Activated gamma-delta T cell treated with Interleukin-2 at 50 U/mL for 16 hours (primary cell): ENCODE data around the gene SPOCD1.

Experiments
- DNase-seq: peaks from one replicate; pipeline ENCODE4 v3.0.0-alpha.2; 2020

SPOCD1 gene

DNA sequence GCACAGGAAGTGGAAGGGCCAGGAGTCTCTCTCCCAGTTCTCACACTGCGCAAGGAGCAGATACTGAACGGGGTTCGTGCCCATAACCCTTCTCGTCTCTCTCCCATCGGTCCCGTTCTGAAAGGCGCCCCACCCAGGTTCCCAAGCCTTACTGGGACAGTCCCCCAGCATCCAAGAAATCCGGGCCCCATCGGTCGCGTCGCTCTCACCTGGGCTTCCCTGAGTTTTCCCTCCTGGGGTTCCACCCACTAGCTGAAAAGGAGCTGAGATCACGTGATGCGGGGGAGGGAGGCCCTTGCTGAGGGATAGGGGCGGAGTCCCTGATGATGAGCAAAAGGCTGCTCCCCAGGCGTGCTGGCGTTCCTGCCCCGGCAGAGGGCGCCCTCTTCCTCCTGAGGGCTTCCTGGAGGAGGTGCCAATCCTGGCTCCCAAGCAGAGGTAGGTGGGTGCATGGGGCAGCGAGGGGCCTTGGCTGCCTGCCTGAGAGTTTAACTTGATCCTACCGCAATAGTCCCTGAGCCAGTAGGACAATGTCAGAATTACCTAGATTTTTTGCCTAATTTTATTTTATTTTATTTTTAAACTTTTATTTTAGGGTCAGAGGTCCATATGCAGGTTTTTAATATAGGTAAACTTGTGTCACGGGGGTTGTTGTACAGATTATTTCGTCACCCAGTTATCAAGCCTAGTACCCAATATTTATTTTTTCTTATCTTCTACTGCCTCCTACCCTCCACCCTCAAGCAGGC lies at the start of gene SPOCD1:
Gene SPOCD1 (minus strand): TSS at position 271 of the 749 bp plus-strand sequence. CDS start 689 bp downstream, outside the sequence.
- peak; percentile 83 for DNase-seq

DNA sequence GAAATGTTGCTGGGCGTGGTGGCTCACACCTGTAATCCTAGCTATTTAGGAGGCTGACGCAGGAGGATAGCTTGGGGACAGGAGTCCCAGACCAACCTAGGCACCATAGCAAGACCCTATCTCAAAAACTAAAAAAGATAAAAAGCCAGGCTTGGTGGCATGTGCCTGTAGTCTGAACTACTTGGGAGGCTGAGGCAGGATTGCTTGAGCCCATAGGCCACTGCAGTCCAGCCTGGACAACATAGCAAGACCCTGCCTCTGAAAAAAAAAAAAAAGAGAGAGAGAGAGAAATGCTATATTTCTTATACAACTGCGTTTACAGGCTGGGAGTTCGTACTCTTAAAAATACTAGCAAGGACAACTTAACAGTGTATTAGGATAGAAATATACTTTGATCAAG lies 46.2 kb upstream of the SPOCD1 start:
- DNase-seq = no peak

DNA sequence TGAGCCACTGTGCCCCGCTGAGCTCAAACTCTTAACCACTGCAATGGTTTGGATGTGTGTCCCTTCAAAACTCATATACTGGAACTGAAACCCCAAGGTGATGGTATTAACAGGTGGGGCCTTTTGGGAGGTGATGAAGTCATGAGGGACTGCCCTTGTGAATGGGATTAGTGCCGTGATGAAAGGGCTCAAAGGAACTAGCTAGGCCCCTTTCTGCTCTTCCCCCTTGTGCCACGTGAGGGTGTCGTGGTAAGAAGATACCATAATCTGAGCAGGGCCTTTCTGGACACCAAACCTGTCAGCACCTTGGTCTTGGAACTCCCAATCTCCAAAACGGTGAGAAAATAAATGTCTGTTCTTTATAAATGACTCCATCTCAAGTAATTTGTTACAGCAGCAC lies 45.5 kb upstream of the SPOCD1 start:
- DNase-seq = no peak

DNA sequence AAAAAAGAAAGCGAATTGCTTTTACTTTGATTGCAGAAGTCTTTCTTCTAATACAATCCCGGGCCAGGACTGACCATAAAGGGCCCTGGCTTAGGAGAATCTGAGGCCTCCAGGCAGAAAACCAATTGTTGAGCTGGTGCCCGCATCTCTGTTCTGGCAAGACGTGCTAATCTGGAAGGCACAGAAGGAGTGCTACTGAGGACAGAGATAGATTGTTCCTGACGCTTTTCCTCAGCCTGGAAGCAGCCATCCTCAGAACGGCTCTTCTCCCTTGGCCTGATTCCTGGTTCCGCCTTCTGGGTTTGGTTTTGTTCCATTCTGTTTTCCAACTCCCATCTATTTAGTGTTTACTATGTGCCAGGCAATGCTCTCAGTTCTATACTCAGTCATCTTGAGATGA lies 44.8 kb upstream of the SPOCD1 start:
- no peak for DNase-seq

DNA sequence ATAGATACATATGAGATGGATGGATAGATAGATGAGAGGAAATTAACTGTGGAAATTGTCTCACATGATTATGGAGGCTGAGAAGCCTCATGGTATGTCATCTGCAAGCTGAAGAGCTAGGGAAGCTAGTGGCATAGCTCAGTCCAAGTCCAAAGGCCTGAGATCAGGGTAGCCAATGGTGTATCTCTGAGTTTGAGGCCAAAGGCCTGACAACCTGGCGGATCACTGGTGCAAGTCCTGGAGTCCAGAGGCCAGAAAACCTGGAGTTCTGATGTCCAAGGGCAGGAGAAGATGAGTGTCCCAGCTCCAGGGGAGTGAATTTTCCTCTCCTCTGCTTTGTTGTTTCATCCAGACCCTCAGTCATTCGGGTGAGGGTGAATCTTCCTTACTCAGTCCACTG lies 43.9 kb upstream of the SPOCD1 start:
- no peak for DNase-seq

DNA sequence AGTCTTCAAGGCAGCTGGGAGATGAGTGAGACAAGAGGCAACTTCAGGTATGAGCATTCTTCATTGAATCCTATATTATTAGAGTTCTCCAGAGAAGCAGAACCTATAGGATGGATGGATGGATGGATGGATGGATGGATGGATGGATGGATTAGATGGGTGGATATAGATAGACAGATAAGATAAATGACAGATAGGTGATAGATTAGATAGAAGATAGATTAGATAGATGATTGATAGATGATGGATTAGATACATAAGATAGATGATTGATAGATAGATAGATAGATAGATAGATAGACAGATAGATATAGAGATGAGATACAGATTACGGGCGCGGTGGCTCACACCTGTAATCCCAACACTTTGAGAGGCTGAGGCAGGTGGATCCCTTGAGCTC lies 43.2 kb upstream of the SPOCD1 start:
- DNase-seq = no peak

DNA sequence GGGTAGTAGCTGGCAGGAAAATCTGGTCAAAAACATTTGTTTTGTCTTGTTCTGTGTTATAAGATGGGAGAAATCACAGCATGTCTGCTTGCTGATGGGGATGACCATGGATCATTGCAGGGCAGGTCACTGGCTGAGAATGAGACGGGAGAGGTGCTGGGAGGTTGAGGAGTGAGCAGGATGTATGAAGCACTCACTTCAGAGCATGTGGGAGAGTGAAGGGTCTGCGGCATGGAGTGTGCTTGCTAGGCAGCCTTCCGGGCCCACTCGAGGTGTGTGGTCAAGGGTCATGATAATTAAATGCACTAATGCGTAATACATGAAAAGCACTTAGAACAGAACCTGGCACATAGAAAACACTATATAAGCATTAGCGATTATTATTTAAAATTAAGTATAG lies 42.0 kb upstream of the SPOCD1 start:
- DNase-seq = no peak

DNA sequence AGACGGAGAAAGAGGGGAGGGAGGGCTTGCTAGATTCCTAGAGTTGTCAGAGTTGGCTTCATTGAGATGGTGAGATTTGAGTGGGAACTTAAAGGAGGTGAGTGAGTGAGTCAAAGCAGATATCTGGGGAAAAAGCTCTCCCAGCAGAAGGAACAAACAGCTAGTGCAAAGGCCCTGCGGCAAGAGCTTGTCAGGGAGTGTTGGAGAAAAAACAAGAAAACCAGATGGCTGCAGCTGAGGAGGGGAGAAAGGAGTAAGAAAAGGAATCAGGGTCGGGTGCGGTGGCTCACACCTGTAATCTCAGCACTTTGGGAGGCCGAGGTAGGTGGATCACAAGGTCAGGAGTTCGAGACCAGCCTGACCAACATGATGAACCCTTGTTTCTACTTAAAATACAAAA lies 40.3 kb upstream of the SPOCD1 start:
- no peak for DNase-seq

DNA sequence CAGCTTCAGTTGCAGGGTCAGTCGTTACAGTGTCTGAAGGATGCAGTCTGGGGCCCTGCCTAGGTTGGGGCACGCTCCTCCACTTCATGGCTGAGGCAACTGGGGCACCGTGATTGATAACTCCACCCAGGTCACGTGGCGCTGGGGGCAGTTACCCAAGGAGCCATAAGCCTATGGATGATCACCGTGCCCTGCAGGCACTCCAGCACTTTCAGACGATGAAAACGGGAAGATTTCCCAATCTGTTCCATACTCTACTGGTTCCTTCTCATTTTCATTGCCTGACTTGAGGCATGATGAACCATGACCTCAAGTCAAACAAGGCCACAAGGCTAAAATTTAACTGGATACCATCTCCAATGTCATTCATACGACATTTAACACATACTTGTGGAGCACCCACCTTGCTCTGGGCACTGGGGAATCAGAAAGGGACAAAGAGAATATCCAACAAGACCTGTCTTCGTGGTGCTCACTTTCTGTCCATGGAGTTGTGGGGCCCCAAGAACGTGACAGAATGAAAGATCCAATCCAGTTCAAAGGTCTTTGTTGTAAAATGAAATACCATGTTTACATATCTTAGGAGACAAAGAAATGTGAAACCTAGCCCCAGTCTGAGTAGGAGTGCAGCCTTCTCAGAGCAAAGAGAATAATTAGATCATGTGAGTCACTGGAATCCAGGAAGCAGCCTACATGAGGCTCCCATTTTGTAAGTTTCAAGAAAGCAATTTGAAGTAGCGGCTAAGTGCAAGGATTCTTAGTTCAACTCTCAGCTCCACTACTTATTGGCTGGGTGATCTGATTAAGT lies 39.4 kb upstream of the SPOCD1 start:
- no peak for DNase-seq

DNA sequence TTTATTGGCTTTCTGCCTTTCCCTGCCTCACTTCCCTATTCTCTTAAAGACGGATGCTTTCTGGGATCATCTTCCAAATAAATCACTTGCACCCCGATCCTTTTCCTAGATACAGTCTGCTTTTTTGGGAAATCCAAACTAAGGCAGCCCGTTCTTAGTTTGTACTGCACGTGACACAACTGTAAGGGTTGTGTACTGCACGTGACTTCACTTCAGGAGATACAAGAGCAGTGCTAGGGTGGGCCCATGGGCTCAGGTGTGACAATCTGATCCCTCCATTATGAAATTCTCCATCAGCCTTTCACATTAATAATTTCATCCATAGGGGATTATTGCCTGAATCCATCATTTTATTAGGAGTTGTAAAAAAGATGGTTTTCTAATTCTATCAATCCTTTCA lies 33.8 kb upstream of the SPOCD1 start:
- DNase-seq = no peak

DNA sequence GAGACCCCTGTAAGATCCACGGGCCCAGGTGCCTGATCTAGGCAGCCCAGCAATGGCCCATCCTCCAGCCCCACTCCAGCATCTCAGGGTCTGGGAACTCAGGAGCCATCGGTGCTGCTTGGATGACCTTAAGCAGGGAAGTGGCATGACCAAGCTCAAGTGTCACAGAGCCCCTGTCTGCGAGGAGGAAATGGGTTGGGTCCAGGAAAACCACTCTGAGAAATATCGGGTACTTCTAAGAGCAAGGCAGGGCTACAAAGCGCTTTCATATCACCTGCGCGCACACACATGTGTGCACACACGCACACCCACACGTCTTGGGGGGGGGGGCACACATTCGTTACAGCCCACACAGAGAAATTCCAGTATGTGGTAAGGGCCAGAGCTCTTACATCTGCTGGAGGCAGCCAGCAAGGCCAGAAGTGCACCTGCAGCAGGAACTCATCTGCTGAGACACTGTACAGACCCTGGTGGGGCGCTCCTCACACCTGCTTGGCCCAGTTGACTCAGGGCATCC lies 32.6 kb upstream of the SPOCD1 start:
- peak; percentile 53 for DNase-seq

DNA sequence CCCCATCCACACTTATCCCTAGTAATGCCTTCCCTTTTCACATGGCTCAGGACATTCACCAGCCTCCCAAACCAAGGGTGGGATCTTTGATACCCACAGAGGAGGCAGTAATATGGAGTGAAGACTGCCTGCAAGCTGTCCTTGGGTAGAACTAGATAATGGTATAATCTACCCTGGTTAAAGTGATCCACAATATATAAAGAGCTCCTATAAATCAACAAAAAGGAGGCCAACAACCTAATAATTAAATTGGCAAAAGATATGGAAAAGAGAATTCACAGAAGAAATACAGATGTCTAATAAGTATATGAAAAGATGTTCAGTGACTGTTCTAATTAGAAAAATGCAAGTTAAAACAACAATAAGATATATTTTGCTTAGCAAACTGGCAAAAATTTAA lies 30.7 kb upstream of the SPOCD1 start:
- DNase-seq = no peak

DNA sequence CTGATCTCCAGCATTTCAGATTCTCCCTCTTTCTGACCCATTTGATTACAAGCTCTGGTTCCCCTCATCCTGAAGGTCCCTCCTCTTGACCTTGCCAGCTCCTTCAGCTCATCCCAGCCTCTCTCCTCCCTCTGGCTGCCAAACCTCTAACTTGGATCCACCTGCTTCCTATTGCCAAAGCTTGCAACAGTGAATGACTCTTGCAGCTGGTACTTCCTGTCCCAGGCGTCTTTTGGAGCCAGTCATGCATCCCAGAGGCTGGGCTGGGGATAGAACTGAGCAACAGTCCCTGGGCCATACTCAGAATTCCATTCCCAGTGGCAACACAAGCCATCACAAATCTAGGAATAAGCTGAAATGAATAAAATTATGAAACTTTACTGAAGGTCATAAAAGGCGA lies 27.7 kb upstream of the SPOCD1 start:
- DNase-seq = no peak

DNA sequence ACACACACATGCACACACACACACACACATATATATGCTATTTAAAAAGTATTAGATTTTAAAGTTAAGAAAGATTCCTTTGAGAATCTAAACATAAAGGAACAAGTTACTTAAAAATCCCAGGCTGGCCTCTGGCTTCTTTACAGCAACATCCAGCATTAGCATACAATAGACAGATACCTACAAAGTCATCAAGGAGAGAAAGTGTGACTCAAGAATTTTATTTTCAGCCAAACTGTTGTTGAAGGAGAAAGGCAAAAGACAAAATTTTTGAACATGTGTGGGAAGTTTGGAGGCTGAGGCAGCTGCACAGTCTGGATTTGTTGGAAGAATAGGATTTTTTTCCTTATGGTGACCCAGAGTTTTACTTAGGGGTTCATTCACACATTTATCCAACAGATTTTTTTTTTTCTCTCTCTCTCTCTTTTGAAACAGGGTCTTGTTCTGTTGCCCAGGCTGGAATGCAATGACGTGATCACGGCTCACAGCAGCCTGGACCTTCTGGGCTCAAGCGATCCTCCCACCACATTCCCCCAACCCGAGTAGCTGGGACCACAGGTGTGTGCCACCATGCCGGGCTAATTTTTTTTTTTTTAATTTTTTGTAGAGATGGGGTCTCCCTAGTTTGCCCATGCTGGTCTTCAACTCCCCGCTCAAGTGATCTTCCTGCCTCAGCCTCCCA lies 24.0 kb upstream of the SPOCD1 start:
- DNase-seq = no peak

DNA sequence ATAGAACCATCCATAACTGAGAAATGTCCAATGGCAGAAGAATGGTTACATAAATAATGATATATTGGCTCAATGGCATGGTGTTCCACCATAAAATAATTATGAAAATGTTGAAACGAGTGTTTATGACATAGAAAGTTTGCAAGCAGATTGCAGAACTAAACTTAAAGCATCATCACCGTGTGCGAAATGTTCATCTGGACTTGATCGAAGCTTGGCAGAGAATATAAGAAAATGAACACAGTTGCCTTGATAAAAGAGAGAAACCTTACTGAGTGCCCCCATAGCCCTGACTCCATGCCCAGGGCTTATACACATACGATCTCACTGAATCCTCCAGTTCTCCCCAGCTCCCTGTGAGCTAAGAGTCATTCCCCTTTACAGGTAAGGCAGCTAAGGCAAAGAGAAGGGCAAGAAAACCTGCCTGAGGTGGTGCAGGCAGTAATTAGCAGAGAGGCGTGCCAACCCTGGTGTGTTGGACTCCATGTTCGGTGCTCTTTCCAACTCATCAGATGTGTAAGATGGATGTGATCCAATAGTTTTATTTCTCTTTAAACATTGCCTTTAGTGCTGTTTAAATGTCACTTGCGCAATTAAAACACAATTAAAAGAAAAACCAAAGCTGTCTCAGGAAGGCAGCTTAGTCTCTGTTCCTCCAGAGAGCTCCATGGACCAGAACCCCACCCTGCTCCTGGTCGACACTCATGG lies 21.8 kb upstream of the SPOCD1 start:
- DNase-seq = no peak

DNA sequence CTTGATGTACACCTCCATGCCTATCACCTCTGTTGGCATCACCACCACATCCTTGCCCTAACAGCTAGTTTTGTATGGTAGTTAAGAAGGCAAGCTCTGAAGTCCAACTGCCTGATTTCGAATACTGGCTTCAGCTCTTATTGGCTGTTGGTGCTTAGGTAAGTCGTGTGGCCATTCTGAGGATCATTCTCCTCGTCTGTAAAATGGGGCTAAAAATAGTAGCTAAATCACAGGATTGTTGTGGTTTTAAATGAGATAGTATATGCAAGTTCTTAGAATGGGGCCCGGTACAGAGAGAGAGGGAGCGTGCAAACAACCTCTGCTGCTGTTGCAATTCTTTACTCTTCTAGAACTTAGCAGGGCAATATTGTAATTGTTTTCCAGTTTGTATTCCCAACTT lies 20.8 kb upstream of the SPOCD1 start:
- DNase-seq = no peak

DNA sequence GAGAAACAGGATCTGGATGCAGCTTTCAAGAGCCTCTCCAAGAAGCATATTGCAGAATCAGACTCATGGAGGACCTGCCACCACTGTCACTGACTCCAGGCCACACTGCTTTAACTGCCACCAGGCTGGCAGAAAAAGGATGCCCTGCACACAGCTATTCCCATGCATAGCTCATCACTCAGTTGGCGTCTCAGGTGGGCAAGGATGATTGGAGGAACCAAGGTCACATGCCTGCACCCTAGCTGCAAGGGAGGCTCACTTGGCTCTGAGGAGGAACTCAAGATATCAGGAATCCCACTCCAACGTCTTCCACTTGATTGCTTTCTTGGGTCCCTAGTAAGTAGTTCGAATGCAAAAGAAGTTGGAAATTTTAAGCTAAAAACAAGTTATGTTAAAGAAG lies 19.6 kb upstream of the SPOCD1 start:
- DNase-seq = no peak

DNA sequence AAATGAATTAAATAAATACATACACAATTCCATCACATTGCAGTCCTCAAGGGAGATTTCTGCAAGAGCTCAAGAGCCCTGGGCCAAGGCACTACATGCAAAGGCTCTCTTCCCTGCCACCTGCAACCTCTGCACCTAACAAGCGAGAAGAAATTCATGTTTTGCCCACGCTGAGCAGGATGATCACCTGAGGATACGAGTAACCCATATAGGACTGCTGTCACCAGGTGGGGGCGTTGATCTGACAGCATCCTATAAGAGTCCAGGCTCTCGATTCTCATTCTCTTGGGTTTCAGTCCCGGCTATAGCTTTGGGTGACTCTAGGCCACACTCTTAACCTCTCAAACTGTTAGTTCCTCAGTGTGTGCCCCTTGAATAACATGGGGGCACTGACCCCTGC lies 18.7 kb upstream of the SPOCD1 start:
- DNase-seq = no peak

DNA sequence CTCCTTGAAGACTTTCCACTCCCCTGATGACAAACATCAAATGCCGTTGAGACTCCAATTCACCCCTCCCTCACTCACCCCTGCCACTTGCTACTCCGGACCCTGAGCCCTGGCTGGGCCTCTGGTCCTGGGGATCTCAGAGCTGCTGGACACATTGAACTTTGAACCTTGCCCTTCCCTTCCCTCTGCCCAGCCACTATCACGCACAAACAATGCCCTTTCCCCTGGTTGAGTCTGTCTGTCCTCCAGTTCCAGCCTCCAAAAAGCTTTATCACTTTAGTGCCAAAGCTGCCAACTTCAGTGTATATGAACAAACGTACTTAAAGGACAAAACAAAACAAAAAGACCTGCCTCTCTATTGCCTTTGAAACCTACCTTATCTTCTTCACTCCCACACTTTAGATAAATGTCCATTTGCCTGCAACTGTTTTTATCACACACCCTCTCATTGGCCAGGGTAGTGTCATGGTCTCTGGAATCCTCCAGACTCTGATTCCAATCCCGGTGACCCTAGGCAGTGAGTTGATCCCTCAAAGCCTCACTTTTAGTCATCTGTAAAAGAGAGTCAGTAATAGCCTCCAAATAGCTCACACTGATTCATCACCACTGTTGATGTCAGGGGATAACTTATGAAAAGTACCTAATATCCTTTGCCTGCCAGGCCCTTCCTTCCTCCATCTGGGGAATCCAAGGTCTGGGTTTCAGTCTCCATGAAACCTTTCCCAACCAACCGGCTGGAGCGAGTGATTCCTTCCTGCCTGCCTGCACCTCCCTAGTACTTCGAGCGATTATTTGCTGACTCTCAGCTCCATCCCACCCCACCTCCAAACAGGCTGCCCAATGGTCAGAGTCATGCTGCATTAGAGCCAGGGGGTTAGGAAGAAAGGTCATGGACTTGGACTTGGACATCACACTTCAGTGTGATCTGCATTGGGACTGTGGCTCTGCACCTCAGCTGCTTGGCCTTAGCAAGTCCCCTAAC lies 15.9 kb upstream of the SPOCD1 start:
- no peak for DNase-seq

DNA sequence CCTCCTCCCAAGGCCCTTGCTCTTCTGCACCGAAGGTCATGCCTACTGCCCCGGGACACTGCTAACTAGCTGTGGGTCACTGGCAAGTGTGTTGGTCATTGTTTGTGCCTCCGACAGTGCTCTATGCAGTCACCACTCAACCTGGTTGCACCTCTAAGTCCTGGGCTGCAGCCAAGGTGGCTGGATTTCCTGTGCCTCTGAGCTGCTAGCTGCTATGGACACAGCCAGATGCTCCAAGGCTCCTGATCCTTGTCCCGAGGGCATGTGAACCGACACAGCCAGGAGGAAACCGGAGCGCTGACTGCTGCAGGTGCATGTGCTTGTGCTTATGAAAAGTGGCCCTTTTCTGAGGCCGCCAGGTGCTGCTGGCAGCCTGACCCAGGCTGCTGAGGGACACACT lies 14.7 kb upstream of the SPOCD1 start:
- DNase-seq = no peak

DNA sequence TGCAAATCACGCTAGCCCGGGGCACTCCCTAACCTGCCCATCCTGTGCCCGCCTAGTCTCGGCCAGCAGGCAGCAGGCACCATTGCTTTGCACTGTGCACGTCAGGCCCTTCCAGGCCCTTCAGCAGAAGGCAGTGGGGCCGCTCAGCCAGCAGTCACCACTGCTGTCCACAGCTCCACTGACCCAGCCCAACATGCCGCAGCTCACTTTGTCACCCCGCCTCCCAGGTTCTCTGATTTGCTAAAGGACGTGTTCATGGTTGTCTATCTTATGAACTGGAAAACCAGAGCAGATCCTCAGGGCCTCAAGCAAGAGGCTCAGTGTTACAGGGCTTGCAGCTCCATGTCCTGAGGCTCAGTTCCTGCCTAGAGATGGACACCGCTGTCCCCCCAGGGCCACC lies 14.2 kb upstream of the SPOCD1 start:
- DNase-seq = no peak
